ENCODE data around the gene C2CD4C.

C2CD4C gene

GRCh38 chr19:435056-435706 lies 26.2 kb upstream of the C2CD4C start:
- TF ChIP-seq CTCF (IDR thresholded peaks at IDR 0.05) = no peak

GRCh38 chr19:434152-434960 lies 25.4 kb upstream of the C2CD4C start:
- TF ChIP-seq CTCF (IDR thresholded peaks at IDR 0.05) = no peak

- no peak for TF ChIP-seq CTCF (IDR thresholded peaks at IDR 0.05)
These were observed 21.8 kb upstream of the C2CD4C start for GRCh38 chr19:430701-431100.

- TF ChIP-seq CTCF (IDR thresholded peaks at IDR 0.05) = no peak
These were observed 19.2 kb upstream of the C2CD4C start for GRCh38 chr19:428149-428548.

GRCh38 chr19:426725-427445 lies 17.9 kb upstream of the C2CD4C start:
- TF ChIP-seq CTCF (IDR thresholded peaks at IDR 0.05) = no peak

GRCh38 chr19:425056-425455 lies 16.1 kb upstream of the C2CD4C start:
- TF ChIP-seq CTCF (IDR thresholded peaks at IDR 0.05) = no peak

- TF ChIP-seq CTCF (IDR thresholded peaks at IDR 0.05) = no peak
These were observed 15.6 kb upstream of the C2CD4C start for GRCh38 chr19:424546-424945.
